Esophagus squamous epithelium (tissue), 5 donors: ENCODE results near the gene PI4K2A. TPM values are rescaled to one million over a fixed set of nuclear protein-coding genes. Genes with fewer than 3 reads are reported as not detected.
"Not testable (repeated sequence)": the region's sequence is repeated elsewhere in the genome, so short reads cannot be mapped to it uniquely, and the experiment has no call there.

ENCODE experiments used
- DNase-seq: peaks from one replicate; lab custom pipeline; 2025; lab: John Stamatoyannopoulos, UW
- H3K27ac ChIP-seq, 4 donors: fragments of 200-600 bp; sonication (generic); one replicate each; pipeline ENCODE4 v1.5.1; 2016 to 2019; ENCODE audit warnings: mild to moderate bottlenecking in 1 of 4
- H3K27me3 ChIP-seq, 4 donors: fragments of 200-600 bp; sonication (generic); 1 replicate in 3 of 4; 2 replicates in 1 of 4; pipeline versions ENCODE4 v1.5.1 to v1.6.0; 2017 to 2021; ENCODE audit warnings: antibody characterized with exemption in 1 of 4
- H3K36me3 ChIP-seq, 3 donors: fragments of 200-600 bp; sonication (generic); one replicate each; pipeline ENCODE4 v1.5.1; 2016 to 2019
- H3K4me1 ChIP-seq, 3 donors: fragments of 200-600 bp; sonication (generic); one replicate each; pipeline ENCODE4 v1.5.1; 2017 to 2019
- H3K4me3 ChIP-seq, 4 donors: fragments of 200-600 bp; sonication (generic); 1 replicate in 3 of 4; 2 replicates in 1 of 4; pipeline ENCODE4 v1.5.1; 2016 to 2019; ENCODE audit warnings: mild to moderate bottlenecking in 2 of 4, moderate library complexity in 1 of 4
- H3K9me3 ChIP-seq, 3 donors: fragments of 200-600 bp; sonication (generic); one replicate each; pipeline ENCODE4 v1.5.1; 2016 to 2019
- POLR2A ChIP-seq, 4 donors: fragments of 450-650 bp; IDR thresholded peaks; one replicate each; pipeline ENCODE4 v1.6.1; 2017; ENCODE audit warnings: antibody characterized with exemption in 4 of 4, mild to moderate bottlenecking in 4 of 4, moderate library complexity in 3 of 4
- WGBS, 2 donors: methylation state at CpG; one replicate each; pipeline ENCODE4 v1.1.5; 2018; 5-methylcytosine and 5-hydroxymethylcytosine counted together
- intact Hi-C: fragments of 100-400 bp; cut with DNase I; formaldehyde crosslinking; loops from one replicate; pipeline ENCODE4 v1.15.0; 2022
- total RNA-seq, 4 donors: library from RNA; depleted of rRNA; stranded (reverse); fragments of >200 nt; gene quantifications; one replicate each; pipeline ENCODE4 v1.1.0, GENCODE V29; 2016
- TF ChIP-seq, protein P1 (sequence below), 6 experiments: fragments of 450-650 bp in 4 of 6; fragments of 200-600 bp in 2 of 6; sonication (generic) in 2 of 6; IDR thresholded peaks; one replicate each; pipeline ENCODE4 v1.5.1; 2016 to 2019; ENCODE audit warnings: antibody characterized with exemption in 6 of 6, mild to moderate bottlenecking in 4 of 6, moderate library complexity in 4 of 6
- donor health status: DM: yes; HTN: yes; CAD: no.

The PI4K2A gene
- total RNA-seq, 4 donors from 2014 or later = 14.0 to 29.3 (median 19.6) TPM

GRCh38 chr10:97629289-97629688, 11.2 kb upstream of the PI4K2A start:
- no peak overlapping the region for H3K4me3 ChIP-seq
- TF ChIP-seq POLR2A (IDR thresholded peaks at IDR 0.05) = no peak
- TF ChIP-seq, protein P1, sequence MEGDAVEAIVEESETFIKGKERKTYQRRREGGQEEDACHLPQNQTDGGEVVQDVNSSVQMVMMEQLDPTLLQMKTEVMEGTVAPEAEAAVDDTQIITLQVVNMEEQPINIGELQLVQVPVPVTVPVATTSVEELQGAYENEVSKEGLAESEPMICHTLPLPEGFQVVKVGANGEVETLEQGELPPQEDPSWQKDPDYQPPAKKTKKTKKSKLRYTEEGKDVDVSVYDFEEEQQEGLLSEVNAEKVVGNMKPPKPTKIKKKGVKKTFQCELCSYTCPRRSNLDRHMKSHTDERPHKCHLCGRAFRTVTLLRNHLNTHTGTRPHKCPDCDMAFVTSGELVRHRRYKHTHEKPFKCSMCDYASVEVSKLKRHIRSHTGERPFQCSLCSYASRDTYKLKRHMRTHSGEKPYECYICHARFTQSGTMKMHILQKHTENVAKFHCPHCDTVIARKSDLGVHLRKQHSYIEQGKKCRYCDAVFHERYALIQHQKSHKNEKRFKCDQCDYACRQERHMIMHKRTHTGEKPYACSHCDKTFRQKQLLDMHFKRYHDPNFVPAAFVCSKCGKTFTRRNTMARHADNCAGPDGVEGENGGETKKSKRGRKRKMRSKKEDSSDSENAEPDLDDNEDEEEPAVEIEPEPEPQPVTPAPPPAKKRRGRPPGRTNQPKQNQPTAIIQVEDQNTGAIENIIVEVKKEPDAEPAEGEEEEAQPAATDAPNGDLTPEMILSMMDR (IDR thresholded peaks at IDR 0.05) = no peak
- 83 to 95% methylated on average over 5 of the region's 5 CpGs for WGBS, 2 donors
- H3K27me3 ChIP-seq = no peaks in the 10 kb centered on the region
- DNase-seq = no peak
- intact Hi-C loops = no loop called here
- H3K36me3 ChIP-seq = no peaks in the 10 kb centered on the region
- no peaks in the 10 kb centered on the region for H3K9me3 ChIP-seq
- H3K4me1 ChIP-seq = peaks cover 4 to 24% (median 5%) of the 10 kb centered on the region in 3 donors
- no peak overlapping the region for H3K27ac ChIP-seq

DNA sequence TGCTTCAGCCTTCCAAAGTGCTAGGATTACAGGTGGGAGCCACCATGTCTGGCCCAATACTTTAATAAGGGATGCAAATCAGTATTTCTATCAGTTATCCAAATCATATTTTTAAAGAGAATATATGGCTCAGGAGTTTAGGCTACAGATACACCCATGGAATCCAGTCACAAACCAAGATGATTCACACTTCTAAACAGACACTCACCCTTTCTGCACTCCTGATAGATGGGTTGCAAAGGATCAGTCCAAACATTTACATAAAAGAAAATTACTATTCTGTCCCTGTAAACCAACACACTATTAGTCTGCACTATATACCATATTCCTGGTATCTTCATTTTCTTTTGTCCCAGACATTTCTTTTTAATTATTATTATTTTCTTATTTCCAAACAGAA, 9.4 kb upstream of the PI4K2A start:
- H3K36me3 ChIP-seq = no peaks in the 10 kb centered on the region
- no peak overlapping the region for H3K4me3 ChIP-seq
- TF ChIP-seq, protein P1 (IDR thresholded peaks at IDR 0.05) = no peak
- no peak for TF ChIP-seq POLR2A (IDR thresholded peaks at IDR 0.05)
- intact Hi-C loops = no loop called here
- no peaks in the 10 kb centered on the region for H3K27me3 ChIP-seq
- no peaks in the 10 kb centered on the region for H3K9me3 ChIP-seq
- H3K27ac ChIP-seq = no peak overlapping the region
- DNase-seq = no peak
- peaks cover 4 to 19% (median 5%) of the 10 kb centered on the region in 3 donors for H3K4me1 ChIP-seq

GRCh38 chr10:97632949-97633884, 7.3 kb upstream of the PI4K2A start, which contains the start of gene MORN4:
Gene MORN4, minus strand, starts transcription at chr10:97633500. Its CDS starts 13,847 bp downstream, at chr10:97619653.
- intact Hi-C loops = no loop called here
- Histone ChIP-seq H3K27me3 (no peaks in the 10 kb centered on the region), H3K27ac (peak within 1 kb of the TSS; percentile 33 to 74 (median 64)), H3K9me3 (no peaks in the 10 kb centered on the region), H3K4me3 (peak within 1 kb of the TSS; percentile 45 to 87 (median 78)), H3K4me1 (peaks cover 4 to 19% (median 5%) of the 10 kb centered on the region in 3 donors), H3K36me3 (no peaks in the 10 kb centered on the region)
- 1 to 8% methylated on average over 20 to 47 of the region's 62 CpGs for WGBS, 2 donors
- no peak for TF ChIP-seq POLR2A (IDR thresholded peaks at IDR 0.05)
- TF ChIP-seq, protein P1 (IDR thresholded peaks at IDR 0.05) = no peak
- DNase-seq = peak; percentile 54

- TF ChIP-seq, protein P1 (IDR thresholded peaks at IDR 0.05) = peak in 4 of 6 experiments; percentile 15 to 40 (median 20)
- TF ChIP-seq POLR2A (IDR thresholded peaks at IDR 0.05) = no peak
- WGBS, 2 donors = 84 to 86% methylated on average over 4 to 6 of the region's 8 CpGs
- no peak for DNase-seq
- peak overlapping the region; percentile 45 to 87 (median 78) for H3K4me3 ChIP-seq
- H3K4me1 ChIP-seq = peaks cover 4 to 19% (median 5%) of the 10 kb centered on the region in 3 donors
- intact Hi-C loops = no loop called here
- H3K27ac ChIP-seq = peak overlapping the region in 3 of 4 donors; percentile 58 to 74 (median 71)
- H3K36me3 ChIP-seq = no peaks in the 10 kb centered on the region
- no peaks in the 10 kb centered on the region for H3K9me3 ChIP-seq
- no peaks in the 10 kb centered on the region for H3K27me3 ChIP-seq
Measured at GRCh38 chr10:97633921-97634320, 6.5 kb upstream of the PI4K2A start.

- no peaks in the 10 kb centered on the region for H3K36me3 ChIP-seq
- no peak for DNase-seq
- H3K4me3 ChIP-seq = no peak overlapping the region
- H3K27me3 ChIP-seq = no peaks in the 10 kb centered on the region
- TF ChIP-seq, protein P1 (IDR thresholded peaks at IDR 0.05) = no peak
- no peak for TF ChIP-seq POLR2A (IDR thresholded peaks at IDR 0.05)
- H3K4me1 ChIP-seq = peaks cover 4 to 24% (median 5%) of the 10 kb centered on the region in 3 donors
- H3K9me3 ChIP-seq = no peaks in the 10 kb centered on the region
- intact Hi-C loops = no loop called here
- 50 to 100% methylated on average over 1 of the region's 1 CpG for WGBS, 2 donors
- H3K27ac ChIP-seq = no peak overlapping the region
Measured at GRCh38 chr10:97635577-97635976, 4.9 kb upstream of the PI4K2A start.

- H3K9me3 ChIP-seq, H3K27ac ChIP-seq, H3K4me3 ChIP-seq, DNase-seq, intact Hi-C loops, H3K27me3 ChIP-seq: not testable (repeated sequence)
- Histone ChIP-seq H3K36me3 (peaks cover 0 to 12% (median 0%) of the 10 kb centered on the region in 3 donors), H3K4me1 (peaks cover 5 to 27% (median 18%) of the 10 kb centered on the region in 3 donors)
- WGBS, 2 donors = 75 to 87% methylated on average over 3 of the region's 3 CpGs
Measured at GRCh38 chr10:97639090-97639489, 1.4 kb upstream of the PI4K2A start.
